Measurements from ENCODE around the gene ERAP2. TPM values are rescaled to one million over a fixed set of nuclear protein-coding genes. Genes with fewer than 3 reads are reported as not detected.

ERAP2 gene
- total RNA-seq, 4 donors from 2014 or later: 50.3 to 82.8 (median 70.8) TPM

DNA sequence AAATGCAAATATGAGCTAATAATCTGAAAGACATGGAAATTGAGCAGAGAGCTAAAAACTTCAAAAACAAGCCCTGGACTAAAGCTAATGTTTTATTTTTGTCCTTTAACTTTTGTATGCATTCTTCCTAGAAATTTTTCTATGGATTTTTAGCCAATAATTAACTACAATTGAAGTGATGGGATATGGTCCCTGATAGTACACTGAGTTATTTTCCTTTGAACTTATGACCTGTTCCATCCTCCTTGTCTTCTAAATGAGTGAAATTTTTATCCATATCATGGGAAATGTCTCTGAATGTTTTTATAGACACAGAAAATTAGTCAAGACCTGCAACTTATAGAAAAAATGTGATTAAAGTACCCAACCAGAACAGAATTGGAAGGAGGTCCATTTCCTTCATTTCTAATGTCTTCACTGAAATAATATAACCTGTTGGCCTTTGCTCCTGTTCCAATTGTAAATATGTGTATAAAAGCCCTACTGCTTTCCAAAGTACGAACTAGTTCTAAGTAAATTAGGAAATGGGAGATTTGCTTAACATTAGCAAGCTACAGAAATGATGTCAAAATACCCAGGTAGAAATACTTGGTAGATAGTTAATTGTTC is 11.3 kb upstream of the ERAP2 start:
- Histone ChIP-seq H3K4me1 (no peaks in the 10 kb centered on the region), H3K4me3 (no peak overlapping the region), H3K9me3 (no peaks in the 10 kb centered on the region), H3K27ac (no peak overlapping the region), H3K36me3 (no peaks in the 10 kb centered on the region), H3K27me3 (no peaks in the 10 kb centered on the region)
- DNase-seq: no peak
- no peak for TF ChIP-seq POLR2A (IDR thresholded peaks at IDR 0.05)
- TF ChIP-seq, protein P1, sequence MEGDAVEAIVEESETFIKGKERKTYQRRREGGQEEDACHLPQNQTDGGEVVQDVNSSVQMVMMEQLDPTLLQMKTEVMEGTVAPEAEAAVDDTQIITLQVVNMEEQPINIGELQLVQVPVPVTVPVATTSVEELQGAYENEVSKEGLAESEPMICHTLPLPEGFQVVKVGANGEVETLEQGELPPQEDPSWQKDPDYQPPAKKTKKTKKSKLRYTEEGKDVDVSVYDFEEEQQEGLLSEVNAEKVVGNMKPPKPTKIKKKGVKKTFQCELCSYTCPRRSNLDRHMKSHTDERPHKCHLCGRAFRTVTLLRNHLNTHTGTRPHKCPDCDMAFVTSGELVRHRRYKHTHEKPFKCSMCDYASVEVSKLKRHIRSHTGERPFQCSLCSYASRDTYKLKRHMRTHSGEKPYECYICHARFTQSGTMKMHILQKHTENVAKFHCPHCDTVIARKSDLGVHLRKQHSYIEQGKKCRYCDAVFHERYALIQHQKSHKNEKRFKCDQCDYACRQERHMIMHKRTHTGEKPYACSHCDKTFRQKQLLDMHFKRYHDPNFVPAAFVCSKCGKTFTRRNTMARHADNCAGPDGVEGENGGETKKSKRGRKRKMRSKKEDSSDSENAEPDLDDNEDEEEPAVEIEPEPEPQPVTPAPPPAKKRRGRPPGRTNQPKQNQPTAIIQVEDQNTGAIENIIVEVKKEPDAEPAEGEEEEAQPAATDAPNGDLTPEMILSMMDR (IDR thresholded peaks at IDR 0.05): no peak

DNA sequence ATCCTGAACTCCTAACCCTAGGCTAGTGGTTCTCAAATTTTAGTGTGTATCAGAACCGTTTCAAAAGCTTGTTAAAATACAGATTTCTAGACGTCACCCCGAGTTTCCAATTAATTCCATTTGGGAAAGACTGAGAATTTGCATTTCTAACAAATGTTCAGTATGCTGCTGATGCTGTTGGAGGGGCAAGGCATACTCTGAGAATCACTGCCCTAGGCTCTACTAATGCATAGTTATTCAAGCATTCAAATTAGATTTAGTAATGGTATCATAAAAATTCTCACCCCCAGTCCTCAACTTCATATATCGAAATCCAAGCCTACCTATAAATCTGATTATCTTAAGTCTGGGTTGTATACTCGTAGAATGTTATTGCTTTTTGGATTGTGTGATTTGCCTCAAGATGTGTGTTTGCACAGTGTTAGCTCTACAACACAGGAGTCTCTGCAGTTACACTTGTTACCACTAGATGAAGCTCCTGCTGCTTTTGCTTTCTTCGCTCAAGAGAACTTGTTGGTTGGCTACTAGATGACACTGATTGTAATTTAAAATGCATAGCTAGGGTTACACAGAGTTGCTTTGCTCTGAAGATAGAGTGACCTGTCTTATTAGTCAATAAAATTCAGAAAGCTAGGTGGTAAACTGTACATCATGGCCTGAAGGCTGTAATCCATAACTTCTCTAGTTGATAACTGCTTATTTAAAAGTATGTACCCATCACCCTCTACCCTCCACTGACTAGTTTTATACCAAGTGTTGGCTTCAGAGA is 7.5 kb upstream of the ERAP2 start:
- Histone ChIP-seq H3K36me3 (no peaks in the 10 kb centered on the region), H3K27me3 (no peaks in the 10 kb centered on the region), H3K9me3 (no peaks in the 10 kb centered on the region), H3K4me3 (no peak overlapping the region), H3K27ac (no peak overlapping the region), H3K4me1 (no peaks in the 10 kb centered on the region)
- DNase-seq: peak in 1 of 3 donors; percentile 57
- TF ChIP-seq, protein P1 (IDR thresholded peaks at IDR 0.05): peak; percentile 90 to 97 (median 96)
- TF ChIP-seq POLR2A (IDR thresholded peaks at IDR 0.05): no peak

DNA sequence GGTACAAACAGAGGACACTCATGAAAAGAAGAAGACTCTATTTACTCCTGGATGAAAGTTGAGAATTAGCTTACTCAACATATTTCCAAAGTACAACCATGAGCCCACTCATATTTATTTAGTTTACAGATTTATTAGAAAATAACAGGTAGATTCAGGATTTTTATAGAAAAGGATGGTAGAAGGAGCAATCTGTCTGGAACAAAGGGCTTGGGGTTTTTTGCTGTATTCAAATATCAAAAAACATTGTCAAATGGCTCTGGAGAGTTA is 7.0 kb upstream of the ERAP2 start:
- TF ChIP-seq, protein P1 (IDR thresholded peaks at IDR 0.05): no peak
- no peak for TF ChIP-seq POLR2A (IDR thresholded peaks at IDR 0.05)
- DNase-seq: no peak
- no peak overlapping the region for H3K4me3 ChIP-seq
- H3K9me3 ChIP-seq: no peaks in the 10 kb centered on the region
- H3K27me3 ChIP-seq: no peaks in the 10 kb centered on the region
- H3K36me3 ChIP-seq: no peaks in the 10 kb centered on the region
- no peak overlapping the region for H3K27ac ChIP-seq
- H3K4me1 ChIP-seq: no peaks in the 10 kb centered on the region

DNA sequence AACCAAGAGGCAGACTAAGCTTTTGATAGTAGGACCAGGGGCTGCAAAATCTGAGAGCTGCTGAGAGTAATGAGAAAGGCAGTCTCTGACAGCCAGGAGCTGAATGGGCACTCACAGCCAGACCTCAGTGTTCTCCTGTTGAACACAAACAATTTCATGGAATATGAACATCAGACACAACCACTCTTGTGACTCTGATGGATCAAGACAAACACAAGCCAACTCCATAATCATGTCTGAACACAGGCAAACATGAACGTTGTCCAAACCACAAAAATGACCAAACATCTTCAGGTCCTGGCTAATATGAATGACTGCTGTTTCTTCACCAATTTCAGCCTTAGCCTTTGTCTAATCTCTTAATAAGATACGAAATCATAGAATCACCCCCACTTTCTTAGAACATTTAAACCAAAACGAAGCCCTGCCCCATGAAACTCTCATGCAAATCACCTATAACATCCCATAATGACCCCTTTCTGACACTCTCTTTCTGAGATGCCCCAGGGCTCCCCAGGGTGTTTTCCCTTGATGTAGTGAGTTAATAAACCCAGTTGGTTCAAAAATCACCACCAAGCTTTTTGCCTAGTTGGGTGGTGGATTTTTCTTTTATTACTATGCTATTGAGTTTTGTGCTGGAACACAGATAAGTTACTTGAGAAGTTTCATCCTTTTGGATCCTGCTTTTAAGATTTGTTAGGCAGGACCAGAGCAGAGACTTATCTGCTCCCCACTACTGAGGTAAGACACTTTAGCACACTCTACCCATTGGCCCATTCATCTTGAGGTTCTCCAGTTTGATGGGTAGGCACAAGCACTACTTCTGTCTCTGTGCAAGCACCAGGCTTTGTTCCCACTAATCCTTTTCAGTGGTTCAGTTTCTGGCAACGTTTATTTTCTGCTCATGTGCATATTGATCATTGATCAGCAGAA is 5.9 kb upstream of the ERAP2 start:
- DNase-seq: peak in 1 of 3 donors; percentile 47
- Histone ChIP-seq H3K9me3 (no peaks in the 10 kb centered on the region), H3K27me3 (no peaks in the 10 kb centered on the region), H3K27ac (peak overlapping the region in 1 of 4 donors; percentile 35), H3K4me1 (no peaks in the 10 kb centered on the region), H3K4me3 (no peak overlapping the region), H3K36me3 (no peaks in the 10 kb centered on the region)
- no peak for TF ChIP-seq POLR2A (IDR thresholded peaks at IDR 0.05)
- TF ChIP-seq, protein P1 (IDR thresholded peaks at IDR 0.05): no peak

- Histone ChIP-seq H3K27me3 (no peaks in the 10 kb centered on the region), H3K9me3 (no peaks in the 10 kb centered on the region), H3K27ac (peak overlapping the region in 1 of 4 donors; percentile 35), H3K4me3 (no peak overlapping the region), H3K36me3 (no peaks in the 10 kb centered on the region), H3K4me1 (peaks cover 0 to 6% (median 0%) of the 10 kb centered on the region in 4 donors)
- no peak for DNase-seq
- TF ChIP-seq, protein P1 (IDR thresholded peaks at IDR 0.05): no peak
- no peak for TF ChIP-seq POLR2A (IDR thresholded peaks at IDR 0.05)
Observed at GRCh38 chr5:96871027-96871399, 5.3 kb upstream of the ERAP2 start.
